Measurements from ENCODE around the gene LELP1. TPM values are rescaled to one million over a fixed set of nuclear protein-coding genes. Genes with fewer than 3 reads are reported as not detected.

LELP1 gene
- total and polyA plus RNA-seq, 7 donors = not detected

DNA sequence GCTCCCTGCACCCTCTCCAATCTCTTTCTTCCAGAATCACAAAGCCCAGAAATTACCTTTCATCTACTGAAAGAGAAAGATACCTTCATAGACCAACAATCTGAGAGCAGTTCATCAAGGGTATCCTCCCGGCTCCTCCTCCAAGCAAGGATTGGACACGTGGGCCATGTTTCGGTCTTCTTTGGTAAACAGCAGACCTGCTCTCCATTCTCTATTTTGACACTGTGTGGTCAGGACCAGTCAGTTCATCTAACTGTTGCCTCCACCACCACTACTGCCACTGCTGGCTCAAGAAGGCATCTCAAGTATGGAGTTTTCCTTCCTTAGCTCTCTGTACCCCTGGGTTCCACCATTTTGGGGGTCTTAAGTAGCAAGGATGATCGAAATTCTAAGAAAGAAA, 8.0 kb upstream of the LELP1 start:
- Histone ChIP-seq H3K27me3 (peaks cover 0 to 5% (median 0%) of the 10 kb centered on the region in 3 donors), H3K27ac (no peak overlapping the region), H3K4me1 (no peaks in the 10 kb centered on the region), H3K36me3 (no peaks in the 10 kb centered on the region), H3K4me3 (no peak overlapping the region), H3K9me3 (peaks cover 0 to 3% (median 0%) of the 10 kb centered on the region in 4 donors)
- DNase-seq = no peak
- TF ChIP-seq POLR2A (IDR thresholded peaks at IDR 0.05) = no peak
- no peak for TF ChIP-seq EP300 (IDR thresholded peaks at IDR 0.05)
- TF ChIP-seq CTCF (IDR thresholded peaks at IDR 0.05) = no peak
- TF ChIP-seq POLR2AphosphoS5 (IDR thresholded peaks at IDR 0.05) = no peak
- intact Hi-C loops (cut with DNase I) = no loop called here
- 68 to 78% methylated on average over 4 of the region's 4 CpGs for WGBS, 2 donors

DNA sequence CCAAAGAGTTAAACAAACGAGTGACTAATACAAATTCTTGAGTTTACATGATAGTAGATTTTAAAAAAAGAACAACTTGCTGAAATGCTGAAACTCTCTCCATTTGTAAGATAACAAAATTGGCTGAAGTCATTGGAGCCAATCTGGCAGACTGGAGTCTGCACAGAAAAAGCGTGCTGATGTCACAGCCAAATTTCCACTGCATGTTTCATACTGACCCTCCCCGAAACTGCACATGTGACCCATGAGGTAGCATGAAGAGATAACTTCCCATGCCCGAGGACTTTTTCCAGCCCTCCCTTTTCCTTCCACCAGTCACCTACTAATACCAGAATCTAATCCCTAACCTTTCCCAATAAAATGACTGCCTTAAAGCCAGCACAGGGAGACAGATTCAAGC, 1.2 kb upstream of the LELP1 start:
- no peak for TF ChIP-seq EP300 (IDR thresholded peaks at IDR 0.05)
- no peak for TF ChIP-seq CTCF (IDR thresholded peaks at IDR 0.05)
- TF ChIP-seq POLR2AphosphoS5 (IDR thresholded peaks at IDR 0.05) = no peak
- TF ChIP-seq POLR2A (IDR thresholded peaks at IDR 0.05) = no peak
- Histone ChIP-seq H3K27me3 (no peaks in the 10 kb centered on the region), H3K9me3 (no peaks in the 10 kb centered on the region), H3K27ac (no peak overlapping the region), H3K36me3 (no peaks in the 10 kb centered on the region), H3K4me1 (no peaks in the 10 kb centered on the region), H3K4me3 (no peak overlapping the region)
- intact Hi-C loops (cut with DNase I) = no loop called here
- DNase-seq = no peak
- WGBS, 2 donors = 69 to 75% methylated on average over 4 of the region's 4 CpGs

DNA sequence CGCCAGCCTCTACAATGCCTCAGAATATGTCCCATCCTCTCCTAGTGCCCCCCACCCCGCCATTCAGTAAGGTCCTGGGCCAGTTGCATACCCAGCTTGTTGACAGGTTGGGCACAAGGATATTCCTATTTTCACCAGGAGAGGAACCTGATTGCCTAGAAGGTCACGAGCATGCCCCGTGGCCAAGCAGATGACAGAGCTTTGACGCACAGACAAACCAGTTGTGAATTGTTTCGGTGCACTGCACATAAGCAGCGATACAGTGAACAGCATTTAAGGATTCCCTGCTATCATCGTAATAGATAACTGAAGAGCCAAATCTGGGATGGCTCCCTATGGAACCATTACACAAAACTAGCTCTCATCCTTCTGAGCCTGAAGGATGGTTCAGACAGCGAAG, 3.4 kb downstream of the LELP1 start:
- intact Hi-C loops (cut with DNase I) = no loop called here
- H3K27me3 ChIP-seq = no peaks in the 10 kb centered on the region
- no peaks in the 10 kb centered on the region for H3K9me3 ChIP-seq
- WGBS, 2 donors = 84 to 91% methylated on average over 9 of the region's 9 CpGs
- DNase-seq = no peak
- H3K4me3 ChIP-seq = no peak overlapping the region
- TF ChIP-seq CTCF (IDR thresholded peaks at IDR 0.05) (no peak), POLR2A (IDR thresholded peaks at IDR 0.05) (no peak), POLR2AphosphoS5 (IDR thresholded peaks at IDR 0.05) (no peak), EP300 (IDR thresholded peaks at IDR 0.05) (no peak)
- no peak overlapping the region for H3K27ac ChIP-seq
- H3K36me3 ChIP-seq = no peaks in the 10 kb centered on the region
- no peaks in the 10 kb centered on the region for H3K4me1 ChIP-seq

GRCh38 chr1:153210206-153210605, 7.0 kb downstream of the LELP1 start:
- H3K9me3 ChIP-seq = no peaks in the 10 kb centered on the region
- intact Hi-C loops (cut with DNase I) = no loop called here
- no peak overlapping the region for H3K27ac ChIP-seq
- no peaks in the 10 kb centered on the region for H3K36me3 ChIP-seq
- H3K4me1 ChIP-seq = no peaks in the 10 kb centered on the region
- no peaks in the 10 kb centered on the region for H3K27me3 ChIP-seq
- no peak for DNase-seq
- WGBS, 2 donors = 47 to 57% methylated on average over 7 of the region's 7 CpGs
- TF ChIP-seq EP300 (IDR thresholded peaks at IDR 0.05) (no peak), POLR2A (IDR thresholded peaks at IDR 0.05) (no peak), POLR2AphosphoS5 (IDR thresholded peaks at IDR 0.05) (no peak), CTCF (IDR thresholded peaks at IDR 0.05) (no peak)
- H3K4me3 ChIP-seq = no peak overlapping the region

GRCh38 chr1:153212201-153212600, 9.0 kb downstream of the LELP1 start:
- DNase-seq = no peak
- no peaks in the 10 kb centered on the region for H3K36me3 ChIP-seq
- 45% methylated on average over 5 of the region's 5 CpGs for WGBS, 2 donors
- no peak overlapping the region for H3K4me3 ChIP-seq
- TF ChIP-seq POLR2A (IDR thresholded peaks at IDR 0.05) = no peak
- TF ChIP-seq EP300 (IDR thresholded peaks at IDR 0.05) = no peak
- TF ChIP-seq CTCF (IDR thresholded peaks at IDR 0.05) = no peak
- no peak for TF ChIP-seq POLR2AphosphoS5 (IDR thresholded peaks at IDR 0.05)
- H3K27me3 ChIP-seq = no peaks in the 10 kb centered on the region
- no peak overlapping the region for H3K27ac ChIP-seq
- intact Hi-C loops (cut with DNase I) = no loop called here
- H3K4me1 ChIP-seq = no peaks in the 10 kb centered on the region
- H3K9me3 ChIP-seq = no peaks in the 10 kb centered on the region
